GM18870 (cell line): ENCODE data around the gene HSPG2.
"Not testable (repeated sequence)": the region's sequence is repeated elsewhere in the genome, so short reads cannot be mapped to it uniquely, and the experiment has no call there.

Experiments used
- ATAC-seq: cut with Tn5 transposase; IDR thresholded peaks from one replicate; pipeline ENCODE4 v1.9.1; 2021; ENCODE audit warnings: moderate library complexity; ENCODE audit not compliant: unreplicated experiment

Gene HSPG2

DNA sequence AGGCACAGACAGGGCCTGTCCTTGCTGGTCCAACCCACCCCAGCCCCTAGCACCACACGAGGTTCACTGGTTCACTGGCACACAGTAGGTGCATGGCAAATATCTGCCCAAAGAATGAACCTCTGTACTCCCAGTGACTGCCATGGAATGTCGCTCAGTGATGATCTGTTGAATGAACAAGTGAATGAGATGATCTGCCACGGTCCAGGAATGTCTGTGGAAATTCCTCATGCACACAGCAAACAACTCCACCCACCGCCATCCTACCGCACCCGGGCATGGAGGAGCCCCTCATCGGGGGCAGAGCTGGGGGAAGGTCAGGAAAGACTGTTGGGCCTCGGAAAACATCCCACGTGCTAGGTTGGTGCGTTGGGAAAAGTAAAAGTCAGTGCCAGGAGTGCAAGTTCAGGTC is 1.7 kb downstream of the HSPG2 start:
- no peak for ATAC-seq

DNA sequence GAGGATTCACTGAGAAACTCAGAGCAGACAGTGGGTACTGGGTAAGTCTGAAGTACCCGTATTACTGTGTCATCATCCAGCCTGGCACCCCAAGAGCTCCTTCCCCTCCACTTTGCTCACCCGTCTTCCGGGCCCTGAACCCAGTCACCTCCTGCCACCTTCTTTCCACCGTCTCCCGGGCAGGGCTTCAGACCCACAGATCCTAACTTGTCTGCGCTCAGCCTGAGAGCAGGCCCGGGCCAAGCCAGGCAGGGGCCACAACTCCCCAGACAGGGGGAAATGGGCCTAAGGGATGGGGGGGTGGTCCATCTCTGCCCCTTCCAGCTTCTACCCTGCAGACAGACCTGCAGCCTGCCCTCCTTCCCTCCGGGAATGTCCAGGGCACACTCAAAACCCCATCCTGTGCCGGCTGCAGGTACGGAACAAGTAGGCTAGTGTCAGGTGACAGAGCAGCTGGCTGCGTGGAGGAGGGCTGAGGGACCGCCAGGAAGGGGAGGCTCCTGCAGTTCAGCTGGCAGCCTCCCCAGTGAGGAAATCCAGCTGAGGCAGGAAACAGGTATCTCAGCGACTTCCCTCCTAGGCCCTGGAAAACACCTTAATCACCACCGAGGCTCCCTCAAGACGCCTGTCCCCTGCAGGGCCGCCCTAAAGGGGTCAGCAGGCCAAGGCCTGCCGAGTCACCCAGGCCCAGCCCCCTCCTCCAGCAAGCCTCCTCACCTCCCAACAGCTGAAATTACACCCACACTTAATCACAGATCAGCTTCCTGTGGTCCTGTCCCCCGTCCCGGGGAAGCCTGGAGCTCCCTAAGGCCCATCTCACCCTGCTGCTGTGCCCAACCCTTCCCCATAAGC is 3.5 kb downstream of the HSPG2 start:
- ATAC-seq = no peak

DNA sequence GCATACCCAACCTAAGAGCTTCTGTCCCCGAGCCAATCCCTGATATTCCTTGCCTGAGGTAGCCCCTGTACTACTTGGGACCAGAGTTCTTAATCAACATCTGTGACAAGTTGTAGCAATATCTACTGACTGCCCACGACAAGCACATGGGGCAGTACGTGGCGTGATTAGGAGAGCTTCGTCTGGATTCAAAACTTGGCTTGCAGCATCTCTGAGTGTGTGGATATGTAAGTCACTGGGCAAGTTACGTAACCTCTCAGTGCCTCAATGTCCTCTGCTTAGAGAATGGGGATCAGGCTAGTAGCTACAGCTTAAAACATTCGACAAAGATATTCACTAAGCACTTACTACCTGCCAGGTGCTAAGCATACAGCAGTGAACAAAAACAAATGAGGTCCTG is 5.0 kb downstream of the HSPG2 start:
- ATAC-seq = no peak

DNA sequence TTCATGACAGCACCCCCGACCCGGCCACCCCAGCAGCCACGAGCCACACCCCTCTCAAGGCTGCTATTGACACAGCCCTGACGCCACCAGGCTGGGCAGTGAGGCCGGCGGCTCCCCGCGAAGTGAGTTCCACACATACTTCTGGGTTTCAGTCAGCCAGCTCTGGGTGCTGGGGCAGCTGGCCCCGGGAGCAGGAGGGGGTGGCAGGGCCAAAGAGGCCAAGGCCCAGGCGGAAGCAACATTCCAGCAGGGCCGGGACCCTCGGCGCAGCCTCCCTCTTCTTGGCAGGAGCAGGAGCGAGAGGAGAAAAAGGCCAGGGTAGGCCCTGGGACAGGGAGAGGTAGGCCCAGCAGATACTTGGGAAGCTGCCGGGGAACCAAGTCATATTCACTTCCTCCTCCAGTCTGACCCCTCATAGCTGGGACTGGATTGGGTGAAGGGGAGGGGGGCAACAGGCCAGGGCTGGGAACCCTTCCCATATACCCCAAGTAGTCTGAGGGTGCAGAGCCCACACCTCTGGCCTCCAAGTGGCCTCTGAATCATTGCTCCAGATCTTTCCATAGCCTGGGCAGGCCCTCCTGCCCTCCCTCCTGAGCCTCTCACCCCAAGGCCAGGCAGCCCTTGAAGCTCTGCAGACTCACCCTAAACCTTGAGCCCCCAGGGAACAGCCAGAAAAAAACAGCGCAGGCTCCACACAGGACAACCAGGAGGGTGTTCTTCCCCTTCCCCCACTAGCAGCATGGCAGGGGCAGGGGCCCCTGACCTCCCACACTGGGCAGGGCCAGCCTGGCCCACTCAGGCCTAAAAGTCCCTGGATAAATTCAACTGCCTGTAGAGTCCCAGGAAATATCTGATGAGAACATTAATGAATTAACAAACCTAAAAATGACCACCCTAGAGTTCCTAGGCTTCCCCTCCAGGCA is 5.7 kb downstream of the HSPG2 start:
- ATAC-seq = no peak

DNA sequence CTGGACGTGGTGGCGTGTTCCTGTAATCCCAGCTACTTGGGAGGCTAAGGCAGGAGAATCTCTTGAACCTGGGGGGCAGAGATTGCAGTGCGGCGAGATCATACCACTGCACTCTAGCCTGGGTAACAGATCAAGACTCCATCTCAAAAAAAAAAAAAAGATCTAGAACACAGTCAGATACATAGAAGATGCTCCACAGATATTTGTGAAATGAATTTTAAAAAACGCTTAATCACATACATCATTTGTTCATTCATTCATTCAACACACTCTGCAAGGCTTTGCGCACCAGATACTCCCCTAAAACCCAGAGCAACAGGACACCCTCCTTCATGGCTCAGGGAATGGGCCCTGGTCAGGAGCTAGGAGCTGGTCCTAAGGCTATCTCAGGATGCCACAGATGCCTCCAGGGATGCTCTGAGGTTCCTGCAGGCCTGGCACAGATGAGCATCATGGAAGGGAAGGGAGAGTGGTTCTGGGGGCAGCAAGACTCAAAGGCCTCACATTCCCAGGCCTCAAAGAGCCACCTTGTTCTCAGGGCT is 6.4 kb downstream of the HSPG2 start:
- ATAC-seq = no peak

DNA sequence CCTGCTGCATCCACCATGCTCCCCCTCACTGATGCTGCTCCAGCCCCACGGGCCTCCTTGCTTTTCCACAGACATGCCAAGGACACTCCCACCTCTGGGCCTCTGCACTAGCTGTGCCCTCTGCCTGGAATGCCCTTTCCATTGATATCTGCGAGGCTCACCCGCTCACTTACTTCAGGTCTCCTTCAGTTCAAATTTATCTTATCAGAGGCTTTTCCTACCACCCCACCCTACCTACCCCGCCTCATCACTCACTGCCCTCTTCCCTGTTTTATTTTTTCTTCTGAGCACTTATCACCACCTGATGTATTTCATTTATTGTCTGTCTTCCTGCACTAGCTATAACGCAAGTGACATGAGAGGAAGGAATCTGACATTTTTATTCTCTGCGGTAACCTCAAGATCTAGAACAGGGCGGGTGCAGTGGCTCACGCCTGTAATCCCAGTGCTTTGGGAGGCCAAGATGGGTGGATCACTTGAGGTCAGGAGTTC is 7.0 kb downstream of the HSPG2 start:
- ATAC-seq = no peak

DNA sequence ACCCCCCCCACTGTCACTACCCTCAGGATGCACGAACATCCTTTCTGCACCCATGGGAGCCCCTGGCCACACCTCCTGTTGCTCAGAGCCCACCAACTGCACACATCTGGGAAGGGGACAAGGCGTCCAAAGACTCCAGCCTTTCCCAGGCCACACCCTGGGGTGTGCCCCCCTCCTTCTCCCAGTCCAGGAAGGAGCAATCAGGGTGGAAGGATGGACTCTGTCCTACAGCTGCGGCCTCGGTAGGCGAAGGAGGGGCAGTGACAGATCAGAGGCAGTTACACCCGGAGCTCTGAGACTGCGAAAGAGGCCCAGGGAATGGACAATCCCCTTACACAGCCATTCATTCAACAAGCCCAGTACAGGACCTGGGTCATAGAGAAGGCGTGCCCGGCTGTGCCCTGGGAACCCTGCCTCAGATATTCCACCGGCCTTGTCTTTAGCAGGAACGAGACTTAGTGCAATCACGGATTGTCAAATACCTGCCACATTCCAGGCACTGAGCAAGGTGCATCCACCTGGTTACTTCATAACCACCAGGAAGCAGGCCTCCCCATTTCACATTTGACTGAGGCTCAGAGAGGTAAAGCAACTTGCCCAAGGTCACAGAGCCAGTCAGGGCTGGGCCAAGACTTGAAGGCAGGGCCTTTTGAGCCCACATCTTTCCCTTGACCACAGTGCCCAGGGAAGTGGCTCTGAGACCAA is 9.4 kb downstream of the HSPG2 start:
- ATAC-seq = no peak

DNA sequence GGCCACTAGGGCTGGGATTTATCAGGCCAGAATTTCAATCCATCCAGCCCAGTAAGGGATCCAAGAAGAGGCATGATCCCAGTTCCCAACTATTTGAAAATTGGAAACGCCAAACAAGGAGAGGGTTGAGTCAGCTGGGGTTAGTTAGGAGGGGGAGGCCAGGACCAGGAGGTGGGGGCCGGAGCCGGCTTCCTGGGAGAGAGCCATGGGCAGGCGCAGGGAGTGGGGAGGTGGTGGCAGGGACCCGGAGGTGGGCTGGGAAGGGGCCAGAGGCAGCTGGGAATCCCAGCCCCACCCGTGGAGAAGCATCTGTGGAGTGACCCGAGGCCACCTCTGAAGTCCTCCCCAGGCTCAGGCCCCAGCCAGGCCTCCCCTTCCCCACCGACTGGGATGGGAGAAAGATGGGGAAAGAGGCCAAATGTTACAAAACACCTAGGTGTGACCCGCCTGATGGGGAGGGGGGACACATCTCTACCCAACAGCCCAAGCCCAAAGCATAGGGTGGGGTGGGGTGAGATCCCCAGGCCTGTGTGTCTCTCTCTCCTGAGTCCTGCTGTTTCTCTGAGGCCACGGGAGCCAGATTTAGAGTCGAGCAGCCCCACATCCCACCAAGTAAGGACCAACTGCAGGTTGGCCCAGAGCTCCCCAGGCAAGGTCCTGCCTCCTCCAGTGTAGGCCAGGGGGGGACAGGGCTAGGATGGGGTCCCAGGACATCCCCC is 10.1 kb downstream of the HSPG2 start:
- no peak for ATAC-seq

DNA sequence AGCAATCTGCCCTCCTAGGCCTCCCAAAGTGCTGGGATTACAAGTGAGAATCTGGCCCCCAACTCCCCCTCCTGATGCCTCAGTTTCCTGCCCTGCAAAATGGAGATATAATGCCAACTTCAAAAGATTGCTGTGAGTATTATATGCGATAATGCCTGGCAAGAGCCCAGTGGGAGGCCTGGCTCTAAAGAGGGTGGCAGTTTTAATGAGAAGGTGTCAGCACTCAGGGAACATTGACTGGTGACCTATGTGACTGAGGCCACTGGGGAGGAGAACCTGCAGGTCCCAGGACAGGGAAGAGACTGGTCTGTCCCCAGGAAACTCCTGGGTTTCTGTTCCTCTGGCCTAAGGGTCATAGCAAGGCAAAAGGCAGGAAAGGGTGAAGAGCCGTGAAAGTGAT is 11.0 kb downstream of the HSPG2 start:
- ATAC-seq = no peak

DNA sequence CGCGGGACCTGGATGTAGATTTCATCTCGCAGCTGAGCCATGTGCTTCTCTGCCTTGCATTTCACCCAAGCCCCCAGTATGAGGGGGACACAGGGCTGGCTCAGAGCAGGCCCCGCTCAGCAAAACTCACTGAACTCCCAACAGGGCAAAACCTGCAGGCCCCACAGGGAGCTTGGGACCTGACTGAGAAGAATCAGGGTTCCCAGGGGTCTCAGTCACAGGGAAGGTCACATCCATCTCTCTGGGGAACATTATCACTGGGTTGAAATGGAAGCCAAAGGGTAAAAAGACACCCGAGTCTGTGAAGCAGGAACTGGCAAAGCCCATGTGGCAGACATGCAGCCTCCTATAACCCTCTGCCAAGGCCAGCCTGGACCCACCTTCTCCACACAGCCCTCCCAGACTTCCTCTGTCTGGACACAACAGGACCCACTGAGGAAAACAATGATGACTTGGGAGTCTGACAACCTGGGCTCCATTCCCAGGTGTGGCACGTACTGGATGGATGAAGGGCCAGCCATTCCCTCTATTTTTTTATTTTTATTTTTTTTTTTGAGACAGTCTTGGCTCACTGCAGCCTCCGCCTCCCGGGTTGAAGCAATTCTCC is 11.7 kb downstream of the HSPG2 start:
- ATAC-seq = no peak

DNA sequence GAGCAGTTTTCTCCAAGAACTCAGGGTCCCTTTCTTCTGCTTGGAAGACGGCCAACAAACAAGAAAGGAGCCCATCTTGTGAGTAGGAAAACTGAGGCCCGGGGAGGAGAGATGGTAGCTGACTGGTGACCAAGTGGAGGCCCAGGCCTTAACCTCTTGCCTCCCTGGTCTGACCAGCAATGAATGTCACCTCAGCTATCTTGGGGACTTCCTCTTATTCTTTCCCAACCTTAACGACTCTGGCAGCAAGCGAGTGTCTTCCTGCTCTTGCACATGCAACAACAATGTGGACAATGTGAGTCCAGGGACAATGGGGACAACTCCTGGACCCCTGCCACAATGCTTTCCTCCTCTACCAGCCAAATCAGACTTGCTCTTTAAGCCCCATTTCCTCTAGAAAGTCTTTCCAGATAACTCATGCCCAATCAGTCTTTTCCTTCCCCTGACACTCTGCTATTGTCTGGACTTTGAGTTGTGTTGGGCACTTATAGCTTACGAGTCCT is 12.6 kb downstream of the HSPG2 start:
- ATAC-seq = no peak

DNA sequence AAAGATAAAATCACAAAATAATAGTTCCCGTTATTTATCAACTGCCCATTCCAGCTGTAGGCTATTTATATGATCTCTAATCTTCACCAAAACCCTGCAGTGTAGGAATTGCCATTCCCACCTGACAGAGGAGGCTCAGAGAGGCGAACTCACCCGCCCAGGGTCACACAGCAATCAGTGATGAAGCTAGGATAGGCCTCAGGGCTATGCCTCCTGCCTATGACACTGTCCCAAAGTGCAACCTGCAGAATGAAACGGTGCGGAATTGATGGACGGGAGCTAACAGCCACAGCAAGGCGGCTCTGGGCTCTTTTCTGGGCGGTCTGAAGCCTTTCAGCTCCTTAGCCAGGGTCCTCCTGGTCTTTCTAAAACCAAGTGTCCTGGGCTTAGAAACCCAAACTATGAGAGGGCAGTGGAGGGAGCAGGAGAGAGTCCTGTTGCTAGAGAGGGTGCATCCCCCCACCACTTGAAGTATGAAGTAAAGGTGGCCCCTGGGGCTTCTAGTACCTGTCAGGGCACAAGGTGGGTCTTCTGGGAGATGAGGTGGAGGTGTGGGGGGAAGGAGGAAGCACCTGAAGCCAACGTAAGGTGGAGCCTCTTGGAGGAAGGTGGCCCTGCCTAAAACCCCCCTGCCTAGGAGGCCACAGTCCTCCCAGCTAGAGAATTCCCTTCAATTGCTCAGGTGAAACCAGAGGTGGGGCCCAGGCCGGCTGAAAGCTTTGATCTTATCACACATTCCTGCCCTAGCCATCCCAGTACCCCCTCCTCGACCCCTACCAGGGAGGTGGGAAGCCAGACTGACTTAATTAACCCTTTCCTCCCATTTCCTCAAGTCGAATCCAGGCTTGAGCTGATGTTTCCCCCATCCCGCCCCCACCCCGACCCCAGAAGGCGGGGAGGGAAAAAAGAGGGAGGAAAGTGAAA is 14.8 kb downstream of the HSPG2 start:
- ATAC-seq = no peak

DNA sequence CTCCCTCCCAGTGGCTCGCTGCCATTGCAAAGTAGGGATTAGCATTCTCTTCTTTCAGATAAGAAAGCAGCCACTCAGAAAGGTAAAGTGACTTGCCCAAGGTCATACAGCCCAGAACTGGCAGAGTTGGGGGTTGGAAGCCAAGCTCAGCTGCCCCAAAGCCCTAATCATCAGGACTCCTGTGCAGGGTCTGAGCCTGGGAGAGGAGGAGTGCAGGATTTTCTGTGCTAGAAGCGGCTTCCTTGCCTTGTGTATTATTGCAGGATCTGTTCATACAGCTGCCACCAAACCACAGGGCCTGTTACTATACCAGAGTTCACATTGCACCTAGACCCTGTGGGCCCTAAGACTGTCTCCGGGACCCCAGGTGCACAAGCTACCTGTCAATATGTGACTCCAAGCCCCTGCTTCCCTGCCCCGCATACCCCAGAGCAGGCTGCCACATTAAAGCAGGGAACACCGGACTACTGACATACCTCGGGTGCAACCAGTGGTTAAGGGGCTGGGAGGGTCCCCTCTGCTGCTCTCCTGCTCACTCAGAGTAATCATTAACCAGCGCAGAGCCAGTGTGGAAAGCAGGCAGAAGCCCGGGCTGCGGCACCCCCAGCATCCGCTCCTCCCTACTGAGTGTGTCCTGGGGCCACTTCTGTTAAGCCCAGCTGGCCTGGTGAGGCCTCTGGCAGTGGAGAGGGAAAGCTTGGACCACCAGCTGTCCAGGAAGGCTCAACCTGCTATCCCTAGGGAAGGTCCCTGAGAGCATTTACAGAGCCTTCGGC is 15.8 kb downstream of the HSPG2 start:
- no peak for ATAC-seq

DNA sequence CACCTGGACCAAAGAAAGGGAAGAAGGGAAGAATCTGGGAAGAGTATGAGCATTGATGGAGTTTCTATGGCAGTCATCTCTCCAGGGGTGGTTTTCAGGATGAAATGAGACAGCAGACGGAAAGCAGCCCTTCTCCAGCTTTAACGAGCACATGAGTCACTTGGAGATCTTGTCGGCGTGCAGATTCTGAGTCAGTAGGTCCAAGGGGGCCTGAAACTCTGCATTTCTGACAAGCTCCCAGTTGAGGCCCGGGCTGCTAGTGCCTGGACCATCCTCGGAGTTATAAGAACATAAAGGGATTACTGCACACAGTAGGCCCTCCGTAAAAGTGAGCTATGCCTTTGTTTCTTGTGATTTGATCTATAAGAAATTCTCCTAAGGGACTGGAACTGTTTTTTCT is 17.6 kb downstream of the HSPG2 start:
- no peak for ATAC-seq

DNA sequence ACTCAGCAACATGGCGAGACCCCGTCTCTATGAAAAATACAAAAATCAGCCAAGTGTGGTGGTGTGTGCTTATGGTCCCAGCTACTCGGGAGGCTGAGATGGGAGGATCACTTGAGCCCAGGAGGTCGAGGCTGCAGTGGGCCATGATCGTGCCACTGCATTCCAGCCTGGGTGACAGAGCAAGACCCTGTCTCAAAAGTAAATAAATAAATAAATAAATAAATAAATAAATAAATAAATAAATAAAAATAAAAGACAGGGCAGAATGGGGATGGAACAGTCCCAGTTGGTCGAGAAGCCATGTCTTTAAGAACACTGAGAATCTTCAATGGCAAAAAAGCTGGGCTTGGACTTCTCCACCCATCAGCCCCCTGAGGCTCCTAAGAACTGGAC is 19.9 kb downstream of the HSPG2 start:
- not testable (repeated sequence) for ATAC-seq

DNA sequence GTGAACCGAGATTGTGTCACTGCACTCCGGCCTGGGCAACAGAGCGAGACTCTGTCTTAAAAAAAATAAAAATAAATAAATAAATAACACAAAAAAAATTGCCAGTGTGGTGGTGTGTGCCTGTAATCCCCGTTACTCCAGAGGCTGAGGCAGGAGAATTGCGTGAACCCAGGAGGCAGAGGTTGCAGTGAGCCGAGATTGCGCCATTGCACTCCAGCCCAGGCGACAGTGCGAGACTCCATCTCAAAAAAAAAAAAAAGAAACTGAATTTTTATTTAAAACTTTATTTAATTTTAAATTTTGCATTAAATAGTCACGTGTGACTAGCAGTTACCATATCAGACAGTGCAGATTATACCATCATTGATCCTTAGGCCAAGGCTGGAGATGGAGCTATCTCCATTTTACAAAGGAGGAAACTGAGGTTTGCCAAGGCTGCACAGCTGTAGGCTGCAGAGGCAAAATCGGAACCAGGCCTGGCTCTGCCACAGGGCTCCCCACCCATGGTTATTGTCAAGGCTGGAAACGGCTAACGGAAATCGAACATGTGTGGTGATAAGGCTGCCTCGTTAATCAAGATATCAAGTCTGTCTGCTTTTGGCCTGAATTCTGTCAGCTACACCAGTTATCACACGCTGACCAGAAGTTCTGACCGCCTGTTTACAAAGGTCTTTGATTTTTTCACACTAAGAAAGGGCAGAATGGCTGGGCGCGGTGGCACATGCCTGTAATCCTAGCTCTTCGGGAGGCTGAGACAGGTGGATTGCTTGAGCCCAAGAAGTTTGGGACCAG is 20.5 kb downstream of the HSPG2 start:
- no peak for ATAC-seq
